ENCODE results near the gene STXBP5L. TPM values are rescaled to one million over a fixed set of nuclear protein-coding genes. Genes with fewer than 3 reads are reported as not detected.

STXBP5L gene
- polyA plus RNA-seq, 1 donor from 2014 or later: 7.6 TPM

DNA sequence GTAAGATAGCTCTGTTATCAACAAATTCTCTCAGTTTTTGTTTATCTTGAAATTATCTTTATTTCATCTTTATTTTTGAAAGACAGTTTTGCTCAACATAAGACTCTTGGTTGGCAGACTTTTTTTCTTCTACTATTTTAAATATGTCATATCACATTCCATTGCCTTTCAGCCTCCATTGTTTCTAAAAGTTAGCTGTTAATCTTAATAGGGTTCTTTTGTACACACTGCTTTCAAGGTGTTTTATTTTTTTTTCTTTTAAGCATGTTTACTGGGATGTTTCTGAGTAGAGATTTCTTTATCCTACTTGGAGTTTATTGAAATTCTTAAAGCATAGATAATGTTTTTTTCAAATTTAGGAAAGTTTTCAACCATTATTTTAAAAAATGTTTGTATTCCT is 294.6 kb downstream of the STXBP5L start:
- Histone ChIP-seq H3F3A (ENCODE audit: insufficient read depth, low read length, poor library complexity, severe bottlenecking) (no peaks in the 10 kb centered on the region), H4K20me1 (ENCODE audit: insufficient read depth) (no peaks in the 10 kb centered on the region), H3K27me3 (ENCODE audit: insufficient read depth, low read depth, low read length) (no peaks in the 10 kb centered on the region), H2AFZ (ENCODE audit: low read depth, low read length) (no peak overlapping the region), H3K36me3 (ENCODE audit: insufficient read depth, low read length) (no peaks in the 10 kb centered on the region), H3K9ac (ENCODE audit: low read length) (no peak overlapping the region), H3K4me3 (ENCODE audit: low read length) (no peak overlapping the region), H3K27ac (ENCODE audit: low read length) (no peak overlapping the region), H3K9me2 (ENCODE audit: insufficient read depth, low read length) (no peaks in the 10 kb centered on the region), H3K79me2 (replicated peaks; ENCODE audit: insufficient read depth, low read length) (no peaks in the 10 kb centered on the region), H3K4me2 (ENCODE audit: low read length) (no peak overlapping the region), H3K9me3 (ENCODE audit: low read length) (no peaks in the 10 kb centered on the region)
- TF ChIP-seq, protein P1, sequence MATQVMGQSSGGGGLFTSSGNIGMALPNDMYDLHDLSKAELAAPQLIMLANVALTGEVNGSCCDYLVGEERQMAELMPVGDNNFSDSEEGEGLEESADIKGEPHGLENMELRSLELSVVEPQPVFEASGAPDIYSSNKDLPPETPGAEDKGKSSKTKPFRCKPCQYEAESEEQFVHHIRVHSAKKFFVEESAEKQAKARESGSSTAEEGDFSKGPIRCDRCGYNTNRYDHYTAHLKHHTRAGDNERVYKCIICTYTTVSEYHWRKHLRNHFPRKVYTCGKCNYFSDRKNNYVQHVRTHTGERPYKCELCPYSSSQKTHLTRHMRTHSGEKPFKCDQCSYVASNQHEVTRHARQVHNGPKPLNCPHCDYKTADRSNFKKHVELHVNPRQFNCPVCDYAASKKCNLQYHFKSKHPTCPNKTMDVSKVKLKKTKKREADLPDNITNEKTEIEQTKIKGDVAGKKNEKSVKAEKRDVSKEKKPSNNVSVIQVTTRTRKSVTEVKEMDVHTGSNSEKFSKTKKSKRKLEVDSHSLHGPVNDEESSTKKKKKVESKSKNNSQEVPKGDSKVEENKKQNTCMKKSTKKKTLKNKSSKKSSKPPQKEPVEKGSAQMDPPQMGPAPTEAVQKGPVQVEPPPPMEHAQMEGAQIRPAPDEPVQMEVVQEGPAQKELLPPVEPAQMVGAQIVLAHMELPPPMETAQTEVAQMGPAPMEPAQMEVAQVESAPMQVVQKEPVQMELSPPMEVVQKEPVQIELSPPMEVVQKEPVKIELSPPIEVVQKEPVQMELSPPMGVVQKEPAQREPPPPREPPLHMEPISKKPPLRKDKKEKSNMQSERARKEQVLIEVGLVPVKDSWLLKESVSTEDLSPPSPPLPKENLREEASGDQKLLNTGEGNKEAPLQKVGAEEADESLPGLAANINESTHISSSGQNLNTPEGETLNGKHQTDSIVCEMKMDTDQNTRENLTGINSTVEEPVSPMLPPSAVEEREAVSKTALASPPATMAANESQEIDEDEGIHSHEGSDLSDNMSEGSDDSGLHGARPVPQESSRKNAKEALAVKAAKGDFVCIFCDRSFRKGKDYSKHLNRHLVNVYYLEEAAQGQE (IDR thresholded peaks at IDR 0.05; ENCODE audit: borderline replicate concordance): no peak
- TF ChIP-seq, protein P2, sequence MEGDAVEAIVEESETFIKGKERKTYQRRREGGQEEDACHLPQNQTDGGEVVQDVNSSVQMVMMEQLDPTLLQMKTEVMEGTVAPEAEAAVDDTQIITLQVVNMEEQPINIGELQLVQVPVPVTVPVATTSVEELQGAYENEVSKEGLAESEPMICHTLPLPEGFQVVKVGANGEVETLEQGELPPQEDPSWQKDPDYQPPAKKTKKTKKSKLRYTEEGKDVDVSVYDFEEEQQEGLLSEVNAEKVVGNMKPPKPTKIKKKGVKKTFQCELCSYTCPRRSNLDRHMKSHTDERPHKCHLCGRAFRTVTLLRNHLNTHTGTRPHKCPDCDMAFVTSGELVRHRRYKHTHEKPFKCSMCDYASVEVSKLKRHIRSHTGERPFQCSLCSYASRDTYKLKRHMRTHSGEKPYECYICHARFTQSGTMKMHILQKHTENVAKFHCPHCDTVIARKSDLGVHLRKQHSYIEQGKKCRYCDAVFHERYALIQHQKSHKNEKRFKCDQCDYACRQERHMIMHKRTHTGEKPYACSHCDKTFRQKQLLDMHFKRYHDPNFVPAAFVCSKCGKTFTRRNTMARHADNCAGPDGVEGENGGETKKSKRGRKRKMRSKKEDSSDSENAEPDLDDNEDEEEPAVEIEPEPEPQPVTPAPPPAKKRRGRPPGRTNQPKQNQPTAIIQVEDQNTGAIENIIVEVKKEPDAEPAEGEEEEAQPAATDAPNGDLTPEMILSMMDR (IDR thresholded peaks at IDR 0.05; ENCODE audit: poor library complexity, severe bottlenecking): no peak
- TF ChIP-seq TAF1 (IDR thresholded peaks at IDR 0.05; ENCODE audit: low read depth): no peak
- no peak for TF ChIP-seq EZH2 (IDR thresholded peaks at IDR 0.05; ENCODE audit: borderline replicate concordance, insufficient read depth, low read length, poor library complexity, severe bottlenecking)
- TF ChIP-seq SMC3 (conservative IDR thresholded peaks at IDR 0.05; ENCODE audit: poor library complexity): no peak
- no peak for TF ChIP-seq EP300 (conservative IDR thresholded peaks at IDR 0.05; ENCODE audit: poor library complexity, severe bottlenecking)
- TF ChIP-seq RAD21 (conservative IDR thresholded peaks at IDR 0.05): no peak
- TF ChIP-seq POLR2AphosphoS5 (IDR thresholded peaks at IDR 0.05): no peak
- TF ChIP-seq MXI1 (conservative IDR thresholded peaks at IDR 0.05; ENCODE audit: poor library complexity, severe bottlenecking): no peak

DNA sequence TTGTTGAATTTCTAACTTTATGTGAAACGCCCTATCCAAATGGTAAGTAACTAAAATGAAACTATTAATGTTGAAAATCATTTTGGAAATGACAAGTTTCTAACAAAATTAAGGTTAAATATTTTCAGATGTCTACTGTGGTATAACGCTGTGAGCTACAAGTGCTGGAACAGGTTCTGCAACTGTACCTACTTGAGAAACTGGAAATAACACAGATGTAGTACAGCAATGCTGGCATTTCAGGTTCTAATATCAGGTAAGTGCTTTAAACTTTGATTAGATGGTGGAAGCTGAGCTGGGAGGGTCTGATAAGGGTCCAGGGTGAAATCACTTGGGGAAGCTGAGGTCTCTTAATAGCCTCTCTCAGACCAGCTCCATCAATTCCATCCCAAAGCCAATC is 315.1 kb downstream of the STXBP5L start:
- H3K9me2 ChIP-seq (ENCODE audit: insufficient read depth, low read length): no peaks in the 10 kb centered on the region
- H3K27me3 ChIP-seq (ENCODE audit: insufficient read depth, low read depth, low read length): no peaks in the 10 kb centered on the region
- no peak overlapping the region for H3K4me3 ChIP-seq (ENCODE audit: low read length)
- no peaks in the 10 kb centered on the region for H3F3A ChIP-seq (ENCODE audit: insufficient read depth, low read length, poor library complexity, severe bottlenecking)
- no peaks in the 10 kb centered on the region for H3K36me3 ChIP-seq (ENCODE audit: insufficient read depth, low read length)
- H3K27ac ChIP-seq (ENCODE audit: low read length): no peak overlapping the region
- no peaks in the 10 kb centered on the region for H3K79me2 ChIP-seq (replicated peaks; ENCODE audit: insufficient read depth, low read length)
- no peak overlapping the region for H2AFZ ChIP-seq (ENCODE audit: low read depth, low read length)
- H4K20me1 ChIP-seq (ENCODE audit: insufficient read depth): no peaks in the 10 kb centered on the region
- no peak overlapping the region for H3K9ac ChIP-seq (ENCODE audit: low read length)
- H3K4me2 ChIP-seq (ENCODE audit: low read length): no peak overlapping the region
- no peaks in the 10 kb centered on the region for H3K9me3 ChIP-seq (ENCODE audit: low read length)
- TF ChIP-seq EP300 (conservative IDR thresholded peaks at IDR 0.05; ENCODE audit: poor library complexity, severe bottlenecking) (no peak), SMC3 (conservative IDR thresholded peaks at IDR 0.05; ENCODE audit: poor library complexity) (no peak), TAF1 (IDR thresholded peaks at IDR 0.05; ENCODE audit: low read depth) (no peak)

DNA sequence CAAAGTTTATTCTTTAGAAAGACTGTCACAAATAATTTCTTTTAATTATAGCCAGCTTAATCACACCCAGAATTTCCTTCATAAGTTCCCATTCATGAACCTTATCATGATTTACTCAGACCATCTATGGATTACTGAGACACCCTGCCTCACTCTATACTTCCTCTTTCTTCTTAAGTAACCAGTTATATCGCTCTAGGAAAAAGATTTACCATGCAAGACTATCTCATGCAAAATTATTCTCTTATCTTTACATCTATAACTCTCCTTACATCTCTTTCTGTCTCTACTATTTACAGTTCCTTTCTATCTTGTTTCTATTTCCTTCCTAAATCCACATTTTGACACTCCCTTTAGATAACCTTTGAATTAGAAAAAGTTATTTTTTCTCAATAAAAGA is 321.0 kb downstream of the STXBP5L start:
- no peak for TF ChIP-seq TAF1 (IDR thresholded peaks at IDR 0.05; ENCODE audit: low read depth)
- TF ChIP-seq, protein P2 (IDR thresholded peaks at IDR 0.05; ENCODE audit: poor library complexity, severe bottlenecking): no peak
- TF ChIP-seq EP300 (conservative IDR thresholded peaks at IDR 0.05; ENCODE audit: poor library complexity, severe bottlenecking): no peak
- TF ChIP-seq, protein P1 (IDR thresholded peaks at IDR 0.05; ENCODE audit: borderline replicate concordance): no peak
- no peak for TF ChIP-seq RAD21 (conservative IDR thresholded peaks at IDR 0.05)
- TF ChIP-seq EZH2 (IDR thresholded peaks at IDR 0.05; ENCODE audit: borderline replicate concordance, insufficient read depth, low read length, poor library complexity, severe bottlenecking): no peak
- TF ChIP-seq MXI1 (conservative IDR thresholded peaks at IDR 0.05; ENCODE audit: poor library complexity, severe bottlenecking): no peak
- TF ChIP-seq POLR2AphosphoS5 (IDR thresholded peaks at IDR 0.05): no peak
- no peak for TF ChIP-seq SMC3 (conservative IDR thresholded peaks at IDR 0.05; ENCODE audit: poor library complexity)
- Histone ChIP-seq H3K27ac (ENCODE audit: low read length) (no peak overlapping the region), H3K36me3 (ENCODE audit: insufficient read depth, low read length) (no peaks in the 10 kb centered on the region), H3K9me2 (ENCODE audit: insufficient read depth, low read length) (no peaks in the 10 kb centered on the region), H4K20me1 (ENCODE audit: insufficient read depth) (no peaks in the 10 kb centered on the region), H3K27me3 (ENCODE audit: insufficient read depth, low read depth, low read length) (no peaks in the 10 kb centered on the region), H2AFZ (ENCODE audit: low read depth, low read length) (no peak overlapping the region), H3K79me2 (replicated peaks; ENCODE audit: insufficient read depth, low read length) (no peaks in the 10 kb centered on the region), H3F3A (ENCODE audit: insufficient read depth, low read length, poor library complexity, severe bottlenecking) (no peaks in the 10 kb centered on the region), H3K9ac (ENCODE audit: low read length) (no peak overlapping the region), H3K9me3 (ENCODE audit: low read length) (no peaks in the 10 kb centered on the region), H3K4me3 (ENCODE audit: low read length) (no peak overlapping the region), H3K4me2 (ENCODE audit: low read length) (no peak overlapping the region)
